COLO668 (cell line): ENCODE results near the gene POT1.

Source experiments
- DNase-seq: peaks from one replicate; lab custom pipeline; 2025; ENCODE audit not compliant: unreplicated experiment; lab: John Stamatoyannopoulos, UW

The POT1 gene

GRCh38 chr7:124914298-124914697 is 15.3 kb downstream of the POT1 start:
- DNase-seq: no peak

GRCh38 chr7:124912972-124913371 is 16.7 kb downstream of the POT1 start:
- DNase-seq: no peak

DNA sequence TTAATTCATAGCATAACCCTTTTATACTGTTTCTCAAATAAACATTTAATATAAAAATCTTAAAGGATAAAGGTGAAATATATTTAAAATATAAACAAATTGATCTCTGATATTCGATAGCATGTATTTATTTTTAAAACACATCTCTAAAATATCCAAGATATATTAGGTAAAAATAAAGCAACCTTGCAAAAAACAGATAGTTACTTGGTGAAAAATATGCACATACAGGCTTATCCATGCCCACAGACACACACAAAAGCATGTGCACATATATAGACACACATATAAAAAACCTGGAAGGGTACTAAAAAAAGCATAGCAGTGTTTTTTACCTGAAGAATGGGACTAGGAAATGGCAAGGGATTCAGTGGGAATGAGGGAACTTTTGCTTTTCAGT is 19.8 kb downstream of the POT1 start:
- no peak for DNase-seq

GRCh38 chr7:124908259-124908658 is 21.4 kb downstream of the POT1 start:
- DNase-seq: no peak

DNA sequence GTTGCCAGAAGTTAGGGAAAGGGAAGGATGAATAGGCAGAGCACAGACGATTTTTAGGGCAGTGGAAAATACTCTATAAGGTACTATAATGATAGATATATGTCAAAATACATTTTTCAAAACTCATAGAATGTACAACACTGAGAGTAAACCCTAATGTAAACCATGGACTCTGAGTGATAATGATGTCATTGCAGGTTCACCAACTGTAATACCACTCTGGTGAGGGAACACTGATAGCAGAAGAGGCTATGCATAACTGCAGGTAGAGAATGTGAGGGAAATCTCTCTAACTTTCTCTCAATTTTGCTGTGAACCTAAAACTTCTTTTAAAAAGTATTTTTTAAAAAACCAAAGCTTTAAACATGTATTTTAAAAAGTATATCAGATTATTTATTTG is 22.1 kb downstream of the POT1 start:
- DNase-seq: no peak

- DNase-seq: no peak
Observed at GRCh38 chr7:124898531-124898930, 31.1 kb downstream of the POT1 start.

DNA sequence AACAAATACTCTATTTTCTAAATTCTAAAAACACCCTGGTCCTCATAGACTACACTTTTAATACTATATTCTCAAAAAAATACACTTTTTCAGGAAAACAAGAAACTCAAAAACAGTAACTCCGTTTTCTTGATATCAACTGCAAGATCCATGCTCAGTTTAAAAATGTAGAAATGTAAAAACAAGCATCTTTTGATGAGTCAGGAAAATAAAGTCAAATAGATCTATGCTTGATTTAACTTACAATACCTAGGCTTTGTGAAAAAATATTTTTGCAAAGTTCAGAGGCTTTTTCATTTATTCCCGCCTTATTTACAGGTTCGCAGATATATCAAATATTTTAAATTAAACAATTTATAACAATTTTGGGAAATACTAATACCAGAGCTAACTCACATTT is 33.6 kb downstream of the POT1 start:
- DNase-seq: no peak

DNA sequence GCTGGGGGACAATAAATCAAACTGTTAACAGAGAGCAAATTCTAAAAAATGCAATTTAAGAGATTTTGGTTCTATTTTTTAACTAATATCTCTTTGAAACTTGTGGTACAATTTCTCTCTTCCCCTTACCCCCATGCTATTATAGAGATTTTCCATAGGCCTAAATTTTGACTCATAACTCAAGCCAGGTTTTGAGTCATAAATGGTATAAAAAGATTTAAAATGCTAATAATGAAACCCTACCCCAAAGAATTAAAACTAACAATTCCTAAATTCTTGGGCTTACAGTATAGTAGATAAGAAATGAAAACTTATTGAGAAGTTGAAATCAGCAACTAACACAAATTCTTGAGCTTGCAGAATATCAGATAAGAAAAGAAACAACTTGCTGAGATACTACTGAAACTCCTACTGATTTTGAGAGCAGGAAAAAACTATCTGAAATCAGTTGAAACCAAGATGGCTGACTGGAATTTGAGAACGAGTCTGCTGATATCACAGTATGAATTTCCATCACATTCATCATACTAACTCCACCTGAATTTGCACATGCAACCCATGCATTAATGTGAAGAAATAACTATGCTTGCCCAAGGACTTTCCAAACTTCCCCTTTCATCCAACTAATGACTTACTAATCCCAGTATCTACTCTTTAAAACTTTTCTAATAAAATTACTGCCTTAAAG is 36.3 kb downstream of the POT1 start:
- DNase-seq: no peak

GRCh38 chr7:124887247-124887646 is 42.4 kb downstream of the POT1 start:
- DNase-seq: no peak

GRCh38 chr7:124881981-124882380 is 47.6 kb downstream of the POT1 start:
- DNase-seq: no peak

- DNase-seq: no peak
Observed at GRCh38 chr7:124879771-124880170, 49.9 kb downstream of the POT1 start.

DNA sequence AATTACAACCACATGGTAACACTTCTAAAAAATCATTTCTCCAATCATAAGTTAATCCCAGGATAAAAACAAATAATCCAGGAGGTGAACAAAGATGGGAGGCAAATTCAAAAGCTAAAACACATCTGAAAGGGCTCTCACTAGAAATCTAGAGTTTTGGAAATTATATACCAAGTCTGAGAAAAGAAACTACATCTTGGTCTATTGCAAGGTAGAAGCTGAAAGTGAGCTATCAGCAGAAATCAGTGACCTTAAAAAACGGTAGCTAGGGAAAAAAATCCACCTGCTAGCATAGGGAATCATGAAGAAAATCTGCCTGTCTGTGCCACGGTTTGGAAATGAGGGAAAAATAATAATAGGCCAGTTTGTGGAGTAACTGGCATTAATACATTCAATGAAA is 50.5 kb downstream of the POT1 start:
- no peak for DNase-seq

DNA sequence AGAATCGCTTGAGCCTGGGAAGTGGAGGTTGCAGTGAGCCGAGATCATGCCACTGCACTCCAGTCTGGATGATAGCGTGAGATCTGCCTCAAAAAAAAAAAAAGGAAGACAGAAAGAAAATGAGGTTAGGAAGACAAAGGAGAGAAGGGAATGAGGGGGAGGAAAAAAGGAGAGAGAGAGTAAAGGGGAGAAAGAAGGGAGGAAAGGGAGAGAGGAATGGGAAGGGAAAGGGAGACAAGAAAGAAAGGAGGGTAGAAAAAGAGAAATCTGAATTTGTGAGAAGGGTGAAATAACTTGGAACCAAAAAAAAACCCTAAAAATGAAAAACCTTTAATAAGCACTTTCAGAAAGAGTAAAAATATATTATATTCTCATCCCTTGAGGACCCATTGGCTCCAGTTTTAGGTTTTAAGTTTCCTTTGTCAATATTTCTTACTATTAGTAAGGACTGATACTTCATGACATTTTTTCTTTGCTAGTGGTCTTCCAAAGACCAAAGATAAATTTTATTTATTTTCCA is 54.9 kb downstream of the POT1 start:
- DNase-seq: no peak

DNA sequence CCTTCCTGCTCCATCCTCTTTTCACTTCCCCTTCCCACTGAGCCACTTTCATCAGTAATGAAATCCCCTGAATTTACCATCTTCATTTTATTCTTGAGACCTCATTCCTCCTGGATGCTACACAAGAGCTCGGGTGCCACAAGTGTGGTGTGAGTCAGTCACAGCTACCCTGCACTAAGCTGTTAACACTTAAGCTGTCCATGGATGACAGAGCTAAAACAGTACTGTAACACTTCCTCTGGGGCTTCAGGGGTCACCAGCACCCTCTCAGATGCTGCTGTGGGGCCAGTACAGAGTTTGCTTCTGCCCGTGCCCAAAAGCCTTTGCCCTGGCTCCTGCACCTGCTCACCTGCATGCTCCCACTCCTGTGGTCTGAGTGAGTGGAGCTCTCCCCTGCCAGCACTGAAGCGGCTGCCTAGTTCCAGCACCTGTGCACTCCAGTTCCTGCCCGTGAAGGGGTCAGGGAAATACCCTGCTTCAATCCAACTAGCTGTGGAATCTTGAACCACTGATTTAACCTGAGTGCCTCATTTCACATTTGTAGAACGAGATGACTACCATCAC is 71.9 kb downstream of the POT1 start:
- no peak for DNase-seq

GRCh38 chr7:124856299-124856888 is 73.2 kb downstream of the POT1 start:
- no peak for DNase-seq

DNA sequence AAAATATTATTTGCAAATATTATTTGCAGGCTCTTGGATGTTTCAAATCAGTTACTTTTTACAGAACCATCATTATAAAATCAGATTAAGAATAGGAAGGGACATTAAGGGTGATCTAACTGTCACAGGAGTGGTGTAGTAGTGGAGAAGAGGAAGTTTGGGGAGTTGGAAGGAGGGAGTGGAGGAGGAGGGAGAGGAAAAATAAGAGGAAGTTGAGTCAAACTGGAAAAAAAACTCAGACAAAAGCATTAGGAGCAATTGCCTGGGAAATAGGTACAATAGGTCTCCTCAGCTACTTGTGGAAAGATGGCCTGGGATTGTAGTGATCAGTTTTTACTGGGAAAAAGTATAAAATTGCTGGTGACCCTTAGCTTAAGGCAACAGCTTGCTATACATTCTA is 86.3 kb downstream of the POT1 start:
- no peak for DNase-seq

DNA sequence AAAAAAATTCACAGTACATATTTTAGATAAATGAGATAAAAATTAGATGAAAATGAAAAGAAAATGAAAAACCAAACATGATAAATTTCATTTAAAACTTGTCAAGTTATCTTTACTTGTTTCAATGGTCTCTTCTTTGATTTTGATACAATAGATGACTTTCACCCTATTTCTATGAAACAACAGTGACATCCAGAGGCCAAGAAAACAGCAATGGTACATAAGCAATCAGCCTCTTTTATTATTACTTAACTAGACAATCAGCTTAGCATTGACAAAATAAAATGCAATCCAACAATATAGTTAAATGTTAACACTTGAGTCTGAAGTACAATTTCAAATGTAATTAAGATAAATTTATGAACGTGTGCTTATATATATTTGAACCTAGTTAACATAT is 89.2 kb downstream of the POT1 start:
- DNase-seq: no peak

DNA sequence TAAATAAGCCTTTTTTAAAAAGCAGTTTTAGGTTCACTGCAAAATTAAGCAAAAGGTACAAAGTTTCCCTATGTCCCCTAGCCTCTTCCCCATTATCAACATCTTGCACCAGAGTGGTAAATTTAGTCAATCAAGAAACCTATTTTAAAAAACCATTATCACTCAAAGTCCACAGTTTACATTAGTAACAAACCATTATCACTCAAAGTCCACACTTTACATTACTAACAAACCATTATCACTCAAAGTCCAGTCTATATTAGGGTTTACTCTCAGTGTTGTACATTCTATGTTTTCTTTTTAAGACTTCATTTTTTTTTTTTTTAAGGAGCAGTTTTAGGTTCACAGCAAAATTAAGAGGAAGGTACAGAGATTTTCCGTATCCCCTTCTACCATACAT is 89.9 kb downstream of the POT1 start:
- DNase-seq: no peak

GRCh38 chr7:124836173-124836572 is 93.5 kb downstream of the POT1 start:
- DNase-seq: no peak

- no peak for DNase-seq
Observed at GRCh38 chr7:124818807-124819206, 110.8 kb downstream of the POT1 start.

- no peak for DNase-seq
Observed at GRCh38 chr7:124813994-124814798, 115.4 kb downstream of the POT1 start.

DNA sequence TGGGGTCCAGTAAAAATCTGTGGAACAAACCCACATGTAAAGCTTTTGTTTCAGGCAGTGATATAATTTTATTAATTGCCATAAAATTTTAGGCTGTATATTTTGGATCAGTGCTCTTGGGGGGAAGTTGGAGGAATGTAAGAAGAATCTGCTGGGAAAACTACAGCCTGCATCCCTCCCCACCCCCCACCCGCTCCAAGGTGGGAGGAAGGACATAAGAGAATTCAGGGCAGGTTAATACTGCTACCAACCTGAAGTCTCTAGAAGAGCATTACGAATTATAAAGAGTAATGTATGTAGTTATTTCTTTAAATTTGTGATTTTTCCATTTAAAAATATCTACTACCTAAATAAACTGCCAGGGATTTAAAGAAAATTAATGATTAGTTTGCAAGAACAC is 116.9 kb downstream of the POT1 start:
- no peak for DNase-seq
